DMS 273 treated with DMSO at 0.1 percent for 48 hours (cell line): ENCODE data around the gene MLYCD.
A peak's percentile ranks its signal among the peaks of the same experiment; 100 is the strongest.

Experiments
- DNase-seq: peaks from one replicate; lab custom pipeline; 2025; lab: John Stamatoyannopoulos, UW

MLYCD gene

GRCh38 chr16:83899272-83899897, 470 bp downstream of the MLYCD start:
- no peak for DNase-seq

GRCh38 chr16:83899978-83900377, 1.1 kb downstream of the MLYCD start:
- no peak for DNase-seq

GRCh38 chr16:83900571-83900970, 1.7 kb downstream of the MLYCD start:
- DNase-seq = no peak

GRCh38 chr16:83901101-83901500, 2.2 kb downstream of the MLYCD start:
- DNase-seq = no peak

GRCh38 chr16:83903751-83904150, 4.8 kb downstream of the MLYCD start:
- peak; percentile 15 for DNase-seq

GRCh38 chr16:83906683-83907082, 7.8 kb downstream of the MLYCD start:
- no peak for DNase-seq

GRCh38 chr16:83907111-83907510, 8.2 kb downstream of the MLYCD start:
- DNase-seq = no peak

- DNase-seq = no peak
Measured at GRCh38 chr16:83907631-83908250, 8.8 kb downstream of the MLYCD start.

GRCh38 chr16:83908798-83909197, 9.9 kb downstream of the MLYCD start:
- DNase-seq = no peak

- DNase-seq = no peak
Measured at GRCh38 chr16:83911290-83911689, 12.4 kb downstream of the MLYCD start.

GRCh38 chr16:83912519-83913244, 13.8 kb downstream of the MLYCD start:
- no peak for DNase-seq

- no peak for DNase-seq
Measured at GRCh38 chr16:83913245-83913633, 14.3 kb downstream of the MLYCD start.

GRCh38 chr16:83914091-83914710, 15.3 kb downstream of the MLYCD start:
- DNase-seq = no peak

GRCh38 chr16:83915081-83915480, 16.2 kb downstream of the MLYCD start:
- no peak for DNase-seq

- no peak for DNase-seq
Measured at GRCh38 chr16:83915491-83915890, 16.6 kb downstream of the MLYCD start.

GRCh38 chr16:83917152-83918120, 18.5 kb downstream of the MLYCD start:
- DNase-seq = no peak

GRCh38 chr16:83920894-83921491, 22.1 kb downstream of the MLYCD start:
- DNase-seq = no peak

GRCh38 chr16:83923581-83924365, 24.9 kb downstream of the MLYCD start:
- no peak for DNase-seq

- no peak for DNase-seq
Measured at GRCh38 chr16:83924686-83925085, 25.8 kb downstream of the MLYCD start.

GRCh38 chr16:83925095-83925905, 26.4 kb downstream of the MLYCD start:
- no peak for DNase-seq
